ENCODE measurements around the gene NRAP. TPM values are rescaled to one million over a fixed set of nuclear protein-coding genes. Genes with fewer than 3 reads are reported as not detected.

The NRAP gene
- total and polyA plus RNA-seq, 2 of the 8 experiments (the other 6 are each of a cell fraction or from before 2014, with no cell fraction given), result not detected

- no peak for TF ChIP-seq GABPA (IDR thresholded peaks at IDR 0.05; ENCODE audit: borderline replicate concordance, insufficient read depth, low read length)
- TF ChIP-seq SIN3A (conservative IDR thresholded peaks at IDR 0.05 in 1 of 2, IDR thresholded peaks at IDR 0.05 in 1 of 2; ENCODE audit: low read depth in 1 of 2, low read length in 2 of 2), result no peak
- TF ChIP-seq, protein P1, sequence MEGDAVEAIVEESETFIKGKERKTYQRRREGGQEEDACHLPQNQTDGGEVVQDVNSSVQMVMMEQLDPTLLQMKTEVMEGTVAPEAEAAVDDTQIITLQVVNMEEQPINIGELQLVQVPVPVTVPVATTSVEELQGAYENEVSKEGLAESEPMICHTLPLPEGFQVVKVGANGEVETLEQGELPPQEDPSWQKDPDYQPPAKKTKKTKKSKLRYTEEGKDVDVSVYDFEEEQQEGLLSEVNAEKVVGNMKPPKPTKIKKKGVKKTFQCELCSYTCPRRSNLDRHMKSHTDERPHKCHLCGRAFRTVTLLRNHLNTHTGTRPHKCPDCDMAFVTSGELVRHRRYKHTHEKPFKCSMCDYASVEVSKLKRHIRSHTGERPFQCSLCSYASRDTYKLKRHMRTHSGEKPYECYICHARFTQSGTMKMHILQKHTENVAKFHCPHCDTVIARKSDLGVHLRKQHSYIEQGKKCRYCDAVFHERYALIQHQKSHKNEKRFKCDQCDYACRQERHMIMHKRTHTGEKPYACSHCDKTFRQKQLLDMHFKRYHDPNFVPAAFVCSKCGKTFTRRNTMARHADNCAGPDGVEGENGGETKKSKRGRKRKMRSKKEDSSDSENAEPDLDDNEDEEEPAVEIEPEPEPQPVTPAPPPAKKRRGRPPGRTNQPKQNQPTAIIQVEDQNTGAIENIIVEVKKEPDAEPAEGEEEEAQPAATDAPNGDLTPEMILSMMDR (IDR thresholded peaks at IDR 0.05; ENCODE audit: control extremely low read depth in 1 of 3, insufficient read depth in 1 of 3, low read depth in 1 of 3, low read length in 3 of 3), result no peak
- TF ChIP-seq CTBP2 (IDR thresholded peaks at IDR 0.05; ENCODE audit: borderline replicate concordance, insufficient read depth, insufficient read length, low read length), result no peak
Observed at GRCh38 chr10:113566888-113567287, 97.0 kb downstream of the NRAP start (continued).
